Endothelial cell of umbilical vein (primary cell): ENCODE measurements around the gene ZSCAN26. TPM values are rescaled to one million over a fixed set of nuclear protein-coding genes. Genes with fewer than 3 reads are reported as not detected.

Experiments
- BruUV-seq: library from RNA; stranded (reverse); fragments of 400-500 nt; replicated peaks from 2 replicates; lab custom pipeline; 2021; lab: Mats Ljungman, UMichigan
- CTCF ChIA-PET: fragments of 300-600, 350-600 bp; sonication (Branson Sonifier 250); formaldehyde crosslinking; loops from one replicate; lab custom pipeline; 2021; ENCODE audit warnings: antibody characterized with exemption, inconsistent platforms; lab: Charles Lee
- POLR2A ChIA-PET: fragments of 300-600, 350-600 bp; sonication (Branson Sonifier 250); formaldehyde crosslinking; loops from one replicate; lab custom pipeline; 2021; ENCODE audit warnings: antibody characterized with exemption, inconsistent platforms; lab: Charles Lee
- DNase-seq: peaks from one replicate; pipeline ENCODE4 v3.0.0-alpha.2; 2011; ENCODE audit warnings: low read depth, low spot score
- FAIRE-seq: peaks from 2 replicates; lab custom pipeline; 2011; peaks lifted over from hg19 to GRCh38; lab: Jason Lieb, UNC
- H2AFZ ChIP-seq: 2 replicates; pipeline ENCODE4 v1.6.0; 2012; ENCODE audit warnings: low read depth, low read length, control low read depth, inconsistent platforms
- H3K27ac ChIP-seq: 2 replicates; pipeline ENCODE4 v1.5.1; 2011; ENCODE audit warnings: low read depth, mild to moderate bottlenecking, control low read depth, low read length, moderate library complexity; ENCODE audit not compliant: insufficient read depth
- H3K27me3 ChIP-seq, 2 experiments: 2 replicates each; pipeline versions ENCODE4 v1.6.0 to v1.6.1; 2011; ENCODE audit warnings: low read length in 2 of 2, mixed read lengths in 1 of 2; ENCODE audit not compliant: control insufficient read depth in 2 of 2, insufficient read depth in 2 of 2
- H3K36me3 ChIP-seq, 2 experiments: 2 replicates in 1 of 2; 3 replicates in 1 of 2; pipeline ENCODE4 v1.5.1; 2011; ENCODE audit warnings: low read length in 2 of 2, mild to moderate bottlenecking in 1 of 2, moderate library complexity in 1 of 2; ENCODE audit not compliant: control insufficient read depth in 2 of 2, insufficient read depth in 2 of 2; ENCODE audit errors: extremely low read depth in 1 of 2
- H3K4me1 ChIP-seq: 3 replicates; pipeline ENCODE4 v1.5.1; 2011; ENCODE audit warnings: mild to moderate bottlenecking, low read length; ENCODE audit not compliant: control insufficient read depth, insufficient read depth; ENCODE audit errors: extremely low read depth
- H3K4me2 ChIP-seq: 2 replicates; pipeline ENCODE4 v1.6.1; 2011; ENCODE audit warnings: low read length, control low read depth, mixed read lengths; ENCODE audit not compliant: insufficient read depth
- H3K4me3 ChIP-seq, 3 experiments: fragments of 200-600 bp in 1 of 3; sonication (generic), shearing (Covaris generic) in 1 of 3; replicated peaks in 1 of 3; 2 replicates each; pipeline ENCODE4 v1.5.1; 2011 to 2016; ENCODE audit warnings: control low read depth in 3 of 3, low read length in 3 of 3, mild to moderate bottlenecking in 2 of 3, inconsistent platforms in 1 of 3, low read depth in 1 of 3, moderate library complexity in 1 of 3; ENCODE audit not compliant: insufficient read depth in 1 of 3
- H3K79me2 ChIP-seq: 2 replicates; pipeline ENCODE4 v1.6.0; 2012; ENCODE audit warnings: low read length, inconsistent platforms; ENCODE audit not compliant: control insufficient read depth, insufficient read depth
- H3K9ac ChIP-seq: replicated peaks from 2 replicates; pipeline ENCODE3; 2011; ENCODE audit warnings: low read length, control low read depth; ENCODE audit not compliant: insufficient read depth; ENCODE audit errors: extremely low read depth
- H3K9me1 ChIP-seq: replicated peaks from 3 replicates; pipeline ENCODE4 v1.6.0; 2011; ENCODE audit warnings: mild to moderate bottlenecking, low read length; ENCODE audit not compliant: control insufficient read depth, insufficient read depth; ENCODE audit errors: extremely low read depth
- H3K9me3 ChIP-seq: replicated peaks from 2 replicates; pipeline ENCODE4 v1.5.1; 2012; ENCODE audit warnings: low read length, inconsistent platforms; ENCODE audit not compliant: control insufficient read depth, insufficient read depth
- H4K20me1 ChIP-seq: replicated peaks from 2 replicates; pipeline ENCODE3; 2011; ENCODE audit warnings: mild to moderate bottlenecking, low read length; ENCODE audit not compliant: control insufficient read depth, insufficient read depth; ENCODE audit errors: extremely low read depth
- EZH2 ChIP-seq: IDR thresholded peaks from 2 replicates; pipeline ENCODE4 v1.6.1; 2012; ENCODE audit warnings: borderline replicate concordance, low read depth, mild to moderate bottlenecking, moderate library complexity, low read length, inconsistent platforms; ENCODE audit not compliant: severe bottlenecking
- FOS ChIP-seq: IDR thresholded peaks from 2 replicates; pipeline ENCODE4 v1.6.1; 2011; ENCODE audit warnings: mild to moderate bottlenecking, low read length, moderate library complexity, borderline replicate concordance; ENCODE audit not compliant: insufficient read depth
- JUN ChIP-seq: IDR thresholded peaks from 2 replicates; pipeline ENCODE4 v1.6.1; 2011; ENCODE audit warnings: borderline replicate concordance, low read depth; ENCODE audit not compliant: insufficient read length, insufficient read depth
- POLR2A ChIP-seq: IDR thresholded peaks from 2 replicates; pipeline ENCODE4 v1.6.1; 2012; ENCODE audit warnings: low read depth, mild to moderate bottlenecking, control low read depth, low read length
- POLR2AphosphoS5 ChIP-seq: IDR thresholded peaks from 2 replicates; pipeline ENCODE4 v1.6.1; 2012; ENCODE audit warnings: low read depth, mild to moderate bottlenecking, control low read depth, low read length, moderate library complexity; ENCODE audit not compliant: insufficient read depth
- dilution Hi-C: fragments of 300-500 bp; cut with MboI; formaldehyde crosslinking; loops from one replicate; pipeline ENCODE4 v1.15.0; 2019; ENCODE audit warnings: low sequenced_read_pairs; ENCODE audit not compliant: extremely low pct_ligation_motif_present
- intact Hi-C: fragments of 100-400 bp; cut with micrococcal nuclease; formaldehyde crosslinking; loops from one replicate; pipeline ENCODE4 v1.10.0; 2022
- polyA plus RNA-seq, 4 experiments: library from polyadenylated mRNA; depleted of rRNA in 3 of 4; stranded (reverse) in 3 of 4; unstranded in 1 of 4; fragments of >200 nt; gene quantifications; 2 replicates each; pipeline versions ENCODE4 v1.2.1 to v1.2.3, GENCODE V29; 2011 to 2012; ENCODE audit warnings: missing spikeins in 1 of 4
- total RNA-seq: library from RNA; stranded (reverse); gene quantifications from 2 replicates; pipeline ENCODE4 v1.2.3, GENCODE V29; 2021
- TF ChIP-seq, protein P1 (sequence below): IDR thresholded peaks from 2 replicates; pipeline ENCODE4 v1.6.1; 2011; ENCODE audit not compliant: insufficient read depth, insufficient read length
- TF ChIP-seq, protein P2 (sequence below), 2 donors: IDR thresholded peaks; 1 replicate in 1 of 2; 2 replicates in 1 of 2; pipeline ENCODE4 v1.5.1; 2011; ENCODE audit warnings: low read length in 2 of 2, mild to moderate bottlenecking in 2 of 2, moderate library complexity in 2 of 2, control low read depth in 1 of 2, inconsistent platforms in 1 of 2, low read depth in 1 of 2; ENCODE audit not compliant: insufficient read depth in 1 of 2; ENCODE audit errors: extremely low read depth in 1 of 2

The ZSCAN26 gene
- total and polyA plus RNA-seq, 2 donors (not counting 3 experiments of a cell fraction or from before 2014, with no cell fraction given), result 12.8 to 14.1 TPM

DNA sequence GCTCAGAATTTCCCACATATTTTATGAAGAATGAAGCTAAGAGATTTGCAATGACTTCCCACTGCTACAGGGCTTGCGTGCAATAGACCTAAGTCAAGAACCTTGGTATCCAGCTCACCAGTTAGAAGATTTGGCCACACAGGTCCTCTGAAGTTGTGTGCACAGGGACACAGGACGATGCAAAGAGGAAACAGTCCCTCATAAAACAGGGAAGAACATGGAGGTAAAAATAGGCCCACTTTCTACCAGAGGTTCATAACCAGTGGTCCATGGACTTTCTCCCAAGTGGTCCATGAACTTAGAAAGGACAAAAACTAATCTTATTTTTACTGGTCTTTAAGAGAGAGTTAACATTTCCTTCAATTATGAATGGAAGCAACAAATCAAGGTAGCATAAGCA is 16.2 kb upstream of the ZSCAN26 start:
- Histone ChIP-seq H3K79me2 (no peaks in the 10 kb centered on the region), H3K4me1 (peaks cover 12% of the 10 kb centered on the region), H2AFZ (no peak overlapping the region), H3K4me2 (peak overlapping the region; percentile 88), H3K9ac (peak overlapping the region; percentile 62), H3K27me3 (no peaks in the 10 kb centered on the region), H3K27ac (no peak overlapping the region), H3K9me1 (no peaks in the 10 kb centered on the region), H3K4me3 (peak overlapping the region in 1 of 3 experiments; percentile 85), H3K36me3 (peaks cover 0 to 6% of the 10 kb centered on the region in 2 experiments), H4K20me1 (no peaks in the 10 kb centered on the region), H3K9me3 (no peaks in the 10 kb centered on the region)
- ChIA-PET CTCF (interaction anchor here (1.1 to 3.9 kb wide), 4 partner anchors 10 to 132 kb away, joined by 3 to 17 read pairs (median 4); partner anchors contain the start of gene ZSCAN26), POLR2A (no interaction called here)
- BruUV-seq, result no TSS peak
- TF ChIP-seq, protein P1, sequence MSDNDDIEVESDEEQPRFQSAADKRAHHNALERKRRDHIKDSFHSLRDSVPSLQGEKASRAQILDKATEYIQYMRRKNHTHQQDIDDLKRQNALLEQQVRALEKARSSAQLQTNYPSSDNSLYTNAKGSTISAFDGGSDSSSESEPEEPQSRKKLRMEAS, result no peak
- TF ChIP-seq EZH2 (no peak), FOS (no peak)
- DNase-seq (no peak), FAIRE-seq (no peak)
- dilution Hi-C loops, result no loop called here
- intact Hi-C loops, result no loop called here

DNA sequence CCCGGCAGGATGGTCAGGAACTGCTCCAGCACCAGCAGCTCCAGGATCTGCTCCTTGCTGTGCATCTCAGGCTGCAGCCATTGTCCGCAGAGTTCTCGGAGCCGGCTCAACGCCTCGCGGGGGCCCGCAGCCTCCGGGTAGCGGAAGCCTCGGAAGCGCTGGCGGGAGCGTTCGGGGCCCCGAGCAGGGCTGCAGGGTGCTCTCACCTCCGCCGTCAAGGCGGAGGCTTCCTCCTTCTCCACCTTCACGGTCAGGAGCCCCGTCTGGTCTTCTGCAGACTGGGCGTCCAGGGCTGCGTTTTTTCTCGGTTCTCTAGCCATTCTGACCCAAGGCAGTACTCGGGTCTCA is 15.3 kb upstream of the ZSCAN26 start:
- TSS peak; percentile 27 for BruUV-seq
- DNase-seq (no peak), FAIRE-seq (no peak)
- H3K9ac ChIP-seq, result peak overlapping the region; percentile 62
- no peaks in the 10 kb centered on the region for H3K9me3 ChIP-seq
- peak overlapping the region; percentile 88 for H3K4me2 ChIP-seq
- H3K4me3 ChIP-seq, result peak overlapping the region; percentile 85 to 89 (median 85)
- no peak for TF ChIP-seq EZH2
- TF ChIP-seq POLR2A, result no peak
- TF ChIP-seq POLR2AphosphoS5, result no peak
- TF ChIP-seq, protein P2, sequence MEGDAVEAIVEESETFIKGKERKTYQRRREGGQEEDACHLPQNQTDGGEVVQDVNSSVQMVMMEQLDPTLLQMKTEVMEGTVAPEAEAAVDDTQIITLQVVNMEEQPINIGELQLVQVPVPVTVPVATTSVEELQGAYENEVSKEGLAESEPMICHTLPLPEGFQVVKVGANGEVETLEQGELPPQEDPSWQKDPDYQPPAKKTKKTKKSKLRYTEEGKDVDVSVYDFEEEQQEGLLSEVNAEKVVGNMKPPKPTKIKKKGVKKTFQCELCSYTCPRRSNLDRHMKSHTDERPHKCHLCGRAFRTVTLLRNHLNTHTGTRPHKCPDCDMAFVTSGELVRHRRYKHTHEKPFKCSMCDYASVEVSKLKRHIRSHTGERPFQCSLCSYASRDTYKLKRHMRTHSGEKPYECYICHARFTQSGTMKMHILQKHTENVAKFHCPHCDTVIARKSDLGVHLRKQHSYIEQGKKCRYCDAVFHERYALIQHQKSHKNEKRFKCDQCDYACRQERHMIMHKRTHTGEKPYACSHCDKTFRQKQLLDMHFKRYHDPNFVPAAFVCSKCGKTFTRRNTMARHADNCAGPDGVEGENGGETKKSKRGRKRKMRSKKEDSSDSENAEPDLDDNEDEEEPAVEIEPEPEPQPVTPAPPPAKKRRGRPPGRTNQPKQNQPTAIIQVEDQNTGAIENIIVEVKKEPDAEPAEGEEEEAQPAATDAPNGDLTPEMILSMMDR (IDR thresholded peaks at IDR 0.05; ENCODE audit: extremely low read depth in 1 of 2, insufficient read depth in 1 of 2, low read depth in 1 of 2, low read length in 2 of 2), result no peak
- no peak for TF ChIP-seq JUN
- peak overlapping the region; percentile 82 for H2AFZ ChIP-seq
- no peak overlapping the region for H3K27ac ChIP-seq
- peaks cover 0 to 3% of the 10 kb centered on the region in 2 experiments for H3K36me3 ChIP-seq
- intact Hi-C loops, result loop anchor here (1.0 to 2.0 kb wide), 6 partner anchors 16 to 131 kb away; partner anchors contain the start of genes PGBD1, ZKSCAN8, ZSCAN26 and ZSCAN9
- no peaks in the 10 kb centered on the region for H3K79me2 ChIP-seq
- ChIA-PET CTCF (interaction anchor here (1.2 to 3.9 kb wide), 5 partner anchors 13 to 105 kb away, joined by 5 to 22 read pairs (median 8); partner anchors contain the start of genes PGBD1, ZSCAN26 and ZSCAN9), POLR2A (interaction anchor here (1.1 to 1.2 kb wide), 2 partner anchors 16 to 110 kb away, joined by 7 to 13 read pairs; partner anchors contain the start of genes ZKSCAN8 and ZSCAN26)
- no peaks in the 10 kb centered on the region for H4K20me1 ChIP-seq
- peaks cover 12% of the 10 kb centered on the region for H3K4me1 ChIP-seq
- dilution Hi-C loops, result no loop called here
- H3K27me3 ChIP-seq, result no peaks in the 10 kb centered on the region
- H3K9me1 ChIP-seq, result no peaks in the 10 kb centered on the region
